Occipital lobe (tissue), 2 donors: Measurements from ENCODE around the gene LIMCH1. TPM values are rescaled to one million over a fixed set of nuclear protein-coding genes. Genes with fewer than 3 reads are reported as not detected.
A peak's percentile ranks its signal among the peaks of the same experiment; 100 is the strongest.
"Not testable (repeated sequence)": the region's sequence is repeated elsewhere in the genome, so short reads cannot be mapped to it uniquely, and the experiment has no call there.

Source experiments
- DNase-seq: peaks from one replicate; lab custom pipeline; 2025; lab: John Stamatoyannopoulos, UW
- total RNA-seq: library from RNA; depleted of rRNA; stranded (reverse); fragments of >200 nt; gene quantifications from one replicate; pipeline ENCODE4 v1.2.3, GENCODE V29; 2014

The LIMCH1 gene
- total RNA-seq, 1 donor from 2014 or later, result 175 TPM

- no peak for DNase-seq
Measured at GRCh38 chr4:41609851-41610250, 71.9 kb downstream of the LIMCH1 start.

DNA sequence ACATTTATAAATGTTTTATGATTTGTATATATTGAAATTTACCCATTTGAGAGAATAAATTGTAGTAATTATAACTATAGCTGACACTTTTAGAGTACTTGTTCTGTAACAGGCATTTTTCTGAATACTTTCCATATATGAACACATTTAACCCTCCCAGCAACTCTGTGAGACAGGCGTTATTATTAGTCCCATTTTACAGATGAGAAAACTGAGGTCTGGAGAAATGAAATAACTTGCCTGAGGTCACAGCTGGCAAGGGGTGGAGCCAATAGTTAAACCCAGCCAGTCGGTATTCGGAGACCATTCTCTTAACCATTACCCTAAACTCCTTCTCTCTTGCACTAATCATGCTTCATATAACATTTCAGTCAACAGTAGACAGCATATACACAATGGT is 72.5 kb downstream of the LIMCH1 start:
- DNase-seq, result no peak

GRCh38 chr4:41611124-41611838 is 73.3 kb downstream of the LIMCH1 start:
- DNase-seq, result no peak

DNA sequence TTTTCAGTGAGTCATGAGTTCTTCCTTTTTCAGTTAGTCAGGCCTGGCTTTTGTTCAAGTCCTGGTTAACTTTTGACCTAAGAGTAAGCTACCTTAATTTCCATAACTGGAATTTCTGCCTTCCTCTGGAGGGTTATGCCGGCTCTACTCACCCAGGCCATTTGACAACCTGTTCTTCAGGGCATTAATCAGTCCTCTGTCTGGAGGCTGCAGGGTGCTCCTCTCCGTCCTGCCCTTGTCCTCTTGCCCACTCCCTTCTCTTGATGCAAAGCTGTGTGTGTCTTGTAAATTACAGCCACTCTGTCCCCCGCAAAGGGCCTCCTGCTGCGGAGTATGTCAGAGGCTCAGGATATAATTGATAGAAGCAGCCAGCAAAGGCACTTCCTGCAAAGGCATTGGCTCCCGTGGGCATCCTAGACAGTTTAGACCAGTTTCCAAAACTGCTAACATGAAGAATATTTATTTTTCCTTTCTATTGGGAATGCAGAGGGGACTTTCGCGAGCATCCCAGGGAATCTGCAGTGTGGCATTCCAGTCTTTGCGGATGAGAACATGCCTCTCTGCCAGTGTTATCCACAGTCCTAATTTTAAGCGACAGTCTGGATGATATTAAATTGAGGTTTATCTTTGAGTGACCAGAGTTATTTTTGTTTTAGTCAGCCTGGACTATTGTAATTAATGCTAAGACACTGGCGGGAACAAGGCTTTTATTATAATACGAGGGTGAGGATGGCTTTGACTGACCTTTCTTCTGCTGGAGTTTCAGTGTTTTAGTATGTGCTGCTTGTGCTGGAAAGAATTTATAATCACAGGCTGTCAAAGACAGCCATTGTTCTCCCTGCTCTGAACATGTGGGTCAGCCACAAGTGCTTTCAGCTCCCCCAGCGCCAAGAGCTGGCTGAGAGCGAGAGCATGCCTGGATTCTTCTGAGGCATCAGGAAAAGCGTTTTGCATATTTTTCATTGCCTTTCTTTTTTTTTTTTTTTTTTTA is 74.2 kb downstream of the LIMCH1 start:
- peak; percentile 77 for DNase-seq

DNA sequence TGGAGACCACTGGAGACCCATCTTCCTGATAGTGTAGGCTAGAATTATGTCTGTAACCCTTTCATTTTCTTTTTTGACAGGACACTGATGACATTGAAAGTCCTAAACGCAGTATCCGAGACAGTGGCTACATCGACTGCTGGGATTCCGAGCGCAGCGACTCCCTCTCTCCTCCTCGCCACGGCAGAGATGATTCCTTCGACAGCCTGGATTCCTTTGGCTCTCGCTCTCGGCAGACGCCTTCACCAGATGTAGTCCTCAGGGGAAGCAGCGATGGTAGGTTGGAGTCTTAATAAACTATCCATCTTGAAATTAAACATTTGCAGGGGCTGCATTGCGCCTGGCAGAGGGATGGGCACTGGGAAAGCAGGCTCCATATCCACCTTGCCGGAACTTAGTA is 75.4 kb downstream of the LIMCH1 start:
- no peak for DNase-seq

DNA sequence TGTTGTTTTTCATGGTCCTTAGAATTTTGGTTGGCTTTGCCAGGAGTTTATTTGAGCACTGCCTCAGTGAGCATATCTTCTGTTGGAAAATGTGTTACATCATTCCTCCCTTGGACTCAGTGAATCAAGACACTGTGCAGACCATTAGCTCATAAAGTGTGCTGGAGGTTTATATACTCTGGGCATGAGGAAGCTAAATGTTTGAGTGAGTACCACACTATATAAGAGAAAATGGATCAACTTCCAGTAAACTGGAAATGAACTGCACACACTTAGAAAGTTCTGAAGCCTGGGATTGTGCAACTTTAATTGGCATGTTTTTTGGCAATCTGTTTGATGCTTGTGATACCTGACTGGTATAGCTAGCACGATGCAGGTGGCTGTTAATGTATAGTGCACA is 75.9 kb downstream of the LIMCH1 start:
- no peak for DNase-seq

DNA sequence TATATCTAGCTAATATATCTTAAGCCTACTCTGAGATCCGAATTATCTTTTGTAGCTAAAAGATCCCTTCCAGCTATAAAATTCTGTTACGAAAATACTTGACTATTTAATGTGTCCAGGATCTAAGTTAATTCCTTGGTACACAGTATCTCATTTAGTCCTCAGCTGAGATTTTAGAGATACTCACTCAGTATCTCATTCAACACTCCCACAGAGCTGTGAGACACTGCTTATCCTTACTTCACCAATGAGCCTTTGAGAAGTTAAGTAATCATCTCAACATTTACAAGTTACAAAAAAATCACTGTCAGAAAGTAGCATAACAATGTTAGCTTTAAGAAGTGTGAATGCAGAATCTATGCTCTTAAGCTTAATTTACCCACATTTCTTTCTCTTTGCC is 76.6 kb downstream of the LIMCH1 start:
- no peak for DNase-seq

DNA sequence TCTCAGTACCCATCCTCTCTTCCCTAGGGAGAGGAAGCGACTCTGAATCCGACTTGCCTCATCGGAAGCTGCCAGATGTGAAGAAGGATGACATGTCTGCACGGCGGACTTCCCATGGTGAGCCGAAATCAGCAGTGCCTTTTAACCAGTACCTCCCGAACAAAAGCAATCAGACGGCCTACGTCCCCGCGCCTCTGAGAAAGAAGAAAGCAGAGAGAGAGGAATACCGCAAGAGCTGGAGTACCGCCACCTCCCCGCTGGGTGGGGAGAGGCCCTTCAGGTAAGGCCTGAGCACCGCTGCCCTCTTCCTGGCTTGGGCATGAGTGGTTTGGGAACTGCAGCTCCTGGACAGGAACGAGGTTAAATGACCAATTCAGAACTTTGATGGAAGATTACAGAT is 81.2 kb downstream of the LIMCH1 start:
- no peak for DNase-seq

- DNase-seq, result no peak
Measured at GRCh38 chr4:41620594-41621256, 82.8 kb downstream of the LIMCH1 start.

DNA sequence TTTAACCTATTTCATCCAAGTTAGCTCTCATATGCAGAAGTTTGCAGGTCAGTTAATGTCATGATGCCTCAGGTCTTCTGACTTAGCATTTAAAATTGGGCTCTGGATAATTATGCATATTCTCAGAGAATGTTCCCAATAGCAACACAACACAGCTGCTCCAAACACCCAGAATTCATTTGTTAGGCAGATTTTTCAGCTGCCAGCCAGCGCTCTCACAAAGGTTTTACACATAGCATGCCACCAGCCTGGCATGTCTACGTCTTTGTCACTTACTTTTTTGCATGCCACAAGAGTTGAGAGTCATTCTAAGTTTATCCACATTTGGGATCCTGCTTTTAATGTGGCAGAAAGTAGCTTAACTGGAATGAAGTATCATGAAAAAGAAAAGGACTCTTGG is 84.8 kb downstream of the LIMCH1 start:
- DNase-seq, result peak; percentile 48

DNA sequence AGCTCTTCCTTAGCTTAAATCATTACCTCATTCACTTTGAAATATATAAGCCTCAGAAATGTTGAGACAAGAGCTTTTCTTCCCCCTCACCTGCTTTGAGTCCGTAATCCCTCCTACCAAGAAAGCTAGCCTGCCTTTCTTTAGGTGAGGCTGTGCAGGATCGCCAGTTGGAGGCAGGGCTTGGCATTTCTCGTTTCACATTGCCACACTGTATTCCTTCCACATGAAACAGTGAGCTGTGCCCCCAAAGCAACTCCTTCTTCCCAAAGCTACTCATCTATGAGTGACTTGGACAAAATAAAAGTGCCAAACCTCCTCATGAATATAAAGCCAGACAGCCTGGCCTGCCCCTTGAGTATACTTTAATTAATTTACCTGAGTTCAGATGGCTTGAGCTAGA is 86.8 kb downstream of the LIMCH1 start:
- DNase-seq, result no peak

GRCh38 chr4:41625531-41625930 is 87.6 kb downstream of the LIMCH1 start:
- no peak for DNase-seq

GRCh38 chr4:41628936-41629335 is 91.0 kb downstream of the LIMCH1 start:
- DNase-seq, result no peak

GRCh38 chr4:41631523-41631922 is 93.6 kb downstream of the LIMCH1 start:
- DNase-seq, result no peak

DNA sequence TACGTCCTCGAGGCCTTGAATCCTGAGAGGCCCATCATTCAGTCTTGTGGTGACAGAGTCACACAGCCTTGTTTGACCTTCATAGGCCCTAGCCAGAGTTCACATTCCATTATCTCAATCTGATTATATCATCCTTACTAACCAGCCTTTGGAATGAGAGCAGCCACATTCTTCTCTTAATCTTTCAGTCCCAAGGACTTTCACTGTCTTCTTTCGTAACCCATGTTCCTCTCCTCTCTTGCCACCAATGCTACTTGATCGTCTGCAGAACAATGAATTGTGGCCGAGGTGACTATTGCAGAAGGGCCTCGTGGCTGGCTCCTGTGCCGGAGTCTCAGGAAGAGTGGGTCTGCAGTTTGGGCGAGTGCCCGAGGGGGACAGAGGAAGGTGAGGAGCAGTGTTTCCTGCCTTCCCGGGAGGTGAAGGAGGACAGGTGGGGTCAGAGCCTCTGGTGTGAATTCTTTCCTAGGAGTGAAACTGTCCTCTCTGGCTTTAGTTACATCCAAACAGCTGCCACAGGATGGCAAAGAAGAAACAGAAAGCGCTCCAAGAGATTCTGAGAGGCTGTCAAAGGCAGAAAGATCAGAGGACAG is 94.6 kb downstream of the LIMCH1 start:
- no peak for DNase-seq

DNA sequence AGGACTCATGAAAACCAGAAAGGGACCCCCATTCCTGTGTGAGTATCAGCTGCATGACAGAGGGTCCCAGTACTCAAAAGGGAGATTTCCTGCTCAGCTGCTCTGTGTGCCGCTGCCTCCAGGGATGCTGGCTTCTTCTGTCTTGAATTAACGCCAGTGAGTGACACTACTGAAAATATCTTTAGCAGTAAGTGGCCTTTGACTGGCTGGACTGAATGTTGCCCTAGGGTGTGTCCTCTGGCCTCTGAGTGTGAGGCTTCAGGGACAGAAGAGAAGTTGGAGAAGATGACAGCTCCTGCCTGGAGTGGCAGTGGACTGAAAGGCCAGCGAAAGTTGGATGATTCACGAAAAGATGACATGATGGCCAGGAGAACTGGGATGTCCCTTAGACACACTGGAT is 95.4 kb downstream of the LIMCH1 start:
- no peak for DNase-seq

DNA sequence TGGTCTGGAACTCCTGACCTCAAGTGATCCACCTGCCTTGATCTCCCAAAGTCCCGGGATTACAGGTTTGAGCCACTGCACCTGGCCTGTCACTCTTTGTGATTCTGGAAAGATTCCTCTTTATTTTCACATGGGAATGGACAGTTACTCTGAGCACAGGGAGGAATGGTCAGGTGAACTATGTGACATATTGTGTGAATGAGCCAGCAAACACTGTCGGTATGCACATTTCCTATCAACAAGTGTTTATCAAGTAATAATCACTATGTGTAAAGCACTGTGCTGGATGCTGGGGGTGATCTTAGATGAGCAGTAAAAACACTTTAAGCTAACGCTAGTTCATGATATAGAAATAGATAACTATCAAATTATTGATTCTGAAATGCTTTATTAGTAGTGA is 97.5 kb downstream of the LIMCH1 start:
- no peak for DNase-seq

DNA sequence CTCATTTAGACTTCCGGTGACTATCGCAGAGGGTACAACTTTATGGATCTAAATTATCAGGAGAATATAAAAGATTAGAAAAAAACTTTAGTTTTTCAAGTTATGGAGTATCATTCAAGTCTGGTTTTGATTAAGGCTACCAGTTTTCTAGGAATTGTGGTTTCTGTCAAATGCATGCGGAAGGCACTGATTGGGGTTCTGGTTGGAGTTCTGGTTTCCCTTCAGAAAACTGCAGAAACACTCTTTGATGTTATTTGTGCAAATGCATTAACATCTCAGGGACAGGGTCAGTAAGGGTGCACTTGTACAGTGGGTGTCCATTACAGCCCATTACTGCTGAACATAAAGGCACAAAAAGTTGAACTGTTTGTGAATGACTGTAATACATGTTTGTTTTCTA is 100.2 kb downstream of the LIMCH1 start:
- DNase-seq, result no peak

GRCh38 chr4:41638866-41639265 is 100.9 kb downstream of the LIMCH1 start:
- DNase-seq, result no peak

GRCh38 chr4:41639291-41639690 is 101.3 kb downstream of the LIMCH1 start:
- no peak for DNase-seq

DNA sequence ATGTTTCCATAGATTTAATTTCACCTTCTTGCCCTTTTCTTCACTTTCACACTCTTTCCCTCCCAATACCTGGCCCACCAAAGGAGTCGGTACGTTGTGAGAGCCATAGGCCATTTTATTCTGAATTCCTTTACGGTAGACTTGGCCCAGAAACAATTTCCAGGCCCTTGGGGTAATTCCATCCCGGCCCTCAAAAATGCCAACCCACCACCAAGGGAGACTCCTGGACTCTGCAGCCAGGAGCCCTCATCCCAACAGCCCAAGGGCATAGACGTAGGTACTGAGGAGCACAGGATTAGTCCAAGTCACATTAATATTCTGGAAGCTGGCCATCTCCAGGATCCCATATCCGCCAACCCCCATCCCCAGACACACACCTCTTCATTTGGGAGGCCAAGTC is 102.9 kb downstream of the LIMCH1 start:
- DNase-seq, result no peak

GRCh38 chr4:41642746-41643145 is 104.8 kb downstream of the LIMCH1 start:
- DNase-seq, result not testable (repeated sequence)
